ENCODE measurements around the gene UBE2J2.

GRCh38 chr1:1228596-1229321, 44.9 kb downstream of the UBE2J2 start:
- no peak for TF ChIP-seq CTCF (conservative IDR thresholded peaks at IDR 0.05)
- TF ChIP-seq EZH2 (IDR thresholded peaks at IDR 0.05; ENCODE audit: low read depth) = no peak

All from PC-9 (cell line).